Measurements from ENCODE around the gene ATOSB.
"Not testable (repeated sequence)": the region's sequence is repeated elsewhere in the genome, so short reads cannot be mapped to it uniquely, and the experiment has no call there.

ATOSB gene

GRCh38 chr9:35115680-35116538, at the start of gene ATOSB:
Gene ATOSB, minus strand, starts transcription at chr9:35115862. Its CDS starts 7,588 bp downstream, at chr9:35108274.
- Mint-ChIP-seq H3K9me3 (no peaks in the 10 kb centered on the region), H3K36me3 (ENCODE audit: low read depth) (peaks cover 4% of the 10 kb centered on the region), H3K27me3 (ENCODE audit: low read depth) (no peaks in the 10 kb centered on the region), H3K27ac (peak within 1 kb of the TSS; percentile 95), H3K4me3 (peak within 1 kb of the TSS; percentile 99), H3K4me1 (ENCODE audit: low read depth) (peaks cover 47% of the 10 kb centered on the region)

GRCh38 chr9:35164711-35165110, 49.0 kb upstream of the ATOSB start:
- Mint-ChIP-seq H3K27me3 (ENCODE audit: low read depth) (peaks cover 24% of the 10 kb centered on the region), H3K27ac (no peak overlapping the region), H3K4me3 (no peak overlapping the region), H3K9me3 (no peaks in the 10 kb centered on the region), H3K36me3 (ENCODE audit: low read depth) (no peaks in the 10 kb centered on the region), H3K4me1 (ENCODE audit: low read depth) (peaks cover 10% of the 10 kb centered on the region)

- Mint-ChIP-seq H3K36me3 (ENCODE audit: low read depth) (no peaks in the 10 kb centered on the region), H3K4me3 (no peak overlapping the region), H3K27ac (no peak overlapping the region), H3K4me1 (ENCODE audit: low read depth) (peaks cover 10% of the 10 kb centered on the region), H3K9me3 (no peaks in the 10 kb centered on the region), H3K27me3 (ENCODE audit: low read depth) (peaks cover 24% of the 10 kb centered on the region)
Measured at GRCh38 chr9:35163413-35163812, 47.8 kb upstream of the ATOSB start.

- peaks cover 24% of the 10 kb centered on the region for H3K27me3 Mint-ChIP-seq (ENCODE audit: low read depth)
- H3K27ac Mint-ChIP-seq, result no peak overlapping the region
- no peaks in the 10 kb centered on the region for H3K36me3 Mint-ChIP-seq (ENCODE audit: low read depth)
- no peaks in the 10 kb centered on the region for H3K9me3 Mint-ChIP-seq
- peaks cover 10% of the 10 kb centered on the region for H3K4me1 Mint-ChIP-seq (ENCODE audit: low read depth)
- H3K4me3 Mint-ChIP-seq, result peak overlapping the region; percentile 87
Measured at GRCh38 chr9:35162605-35163315, 47.1 kb upstream of the ATOSB start.

GRCh38 chr9:35161713-35162604, 46.3 kb upstream of the ATOSB start, which contains the start of gene UNC13B:
Gene UNC13B, plus strand, starts transcription at chr9:35162009. Its CDS starts 275 bp downstream, at chr9:35162284.
- no peak within 1 kb of the TSS for H3K27ac Mint-ChIP-seq

GRCh38 chr9:35158501-35159280, 43.0 kb upstream of the ATOSB start:
- H3K4me3 Mint-ChIP-seq, result no peak overlapping the region
- no peaks in the 10 kb centered on the region for H3K9me3 Mint-ChIP-seq
- H3K27me3 Mint-ChIP-seq (ENCODE audit: low read depth), result peaks cover 15% of the 10 kb centered on the region
- H3K36me3 Mint-ChIP-seq (ENCODE audit: low read depth), result no peaks in the 10 kb centered on the region
- H3K4me1 Mint-ChIP-seq (ENCODE audit: low read depth), result peaks cover 10% of the 10 kb centered on the region
- no peak overlapping the region for H3K27ac Mint-ChIP-seq

More at GRCh38 chr9:35161713-35162604, 46.3 kb upstream of the ATOSB start, which contains the start of gene UNC13B:
- Mint-ChIP-seq H3K4me1 (ENCODE audit: low read depth) (peaks cover 10% of the 10 kb centered on the region), H3K27me3 (ENCODE audit: low read depth) (peaks cover 24% of the 10 kb centered on the region), H3K36me3 (ENCODE audit: low read depth) (no peaks in the 10 kb centered on the region), H3K4me3 (peak within 1 kb of the TSS; percentile 87), H3K9me3 (no peaks in the 10 kb centered on the region)

GRCh38 chr9:35157836-35158235, 42.2 kb upstream of the ATOSB start:
- H3K36me3 Mint-ChIP-seq (ENCODE audit: low read depth); H3K4me3 Mint-ChIP-seq; H3K9me3 Mint-ChIP-seq; H3K27me3 Mint-ChIP-seq (ENCODE audit: low read depth); H3K27ac Mint-ChIP-seq; H3K4me1 Mint-ChIP-seq (ENCODE audit: low read depth): not testable (repeated sequence)

- Mint-ChIP-seq H3K9me3 (no peaks in the 10 kb centered on the region), H3K27ac (no peak overlapping the region), H3K4me3 (no peak overlapping the region), H3K36me3 (ENCODE audit: low read depth) (no peaks in the 10 kb centered on the region), H3K27me3 (ENCODE audit: low read depth) (no peaks in the 10 kb centered on the region), H3K4me1 (ENCODE audit: low read depth) (peaks cover 5% of the 10 kb centered on the region)
Measured at GRCh38 chr9:35156781-35157180, 41.1 kb upstream of the ATOSB start.

- Mint-ChIP-seq H3K36me3 (ENCODE audit: low read depth) (peaks cover 2% of the 10 kb centered on the region), H3K4me1 (ENCODE audit: low read depth) (no peaks in the 10 kb centered on the region), H3K9me3 (peaks cover 23% of the 10 kb centered on the region), H3K4me3 (no peak overlapping the region), H3K27ac (no peak overlapping the region), H3K27me3 (ENCODE audit: low read depth) (no peaks in the 10 kb centered on the region)
Measured at GRCh38 chr9:35152926-35153325, 37.3 kb upstream of the ATOSB start.

- not testable (repeated sequence) for H3K27ac Mint-ChIP-seq; H3K4me3 Mint-ChIP-seq; H3K4me1 Mint-ChIP-seq (ENCODE audit: low read depth); H3K27me3 Mint-ChIP-seq (ENCODE audit: low read depth); H3K36me3 Mint-ChIP-seq (ENCODE audit: low read depth)
- peaks cover 35% of the 10 kb centered on the region for H3K9me3 Mint-ChIP-seq
Measured at GRCh38 chr9:35147941-35148563, 32.4 kb upstream of the ATOSB start.

GRCh38 chr9:35142037-35142436, 26.4 kb upstream of the ATOSB start:
- Mint-ChIP-seq H3K4me3 (no peak overlapping the region), H3K9me3 (peaks cover 23% of the 10 kb centered on the region), H3K36me3 (ENCODE audit: low read depth) (no peaks in the 10 kb centered on the region), H3K27me3 (ENCODE audit: low read depth) (no peaks in the 10 kb centered on the region), H3K27ac (no peak overlapping the region), H3K4me1 (ENCODE audit: low read depth) (no peaks in the 10 kb centered on the region)

GRCh38 chr9:35140093-35140492, 24.4 kb upstream of the ATOSB start:
- no peaks in the 10 kb centered on the region for H3K27me3 Mint-ChIP-seq (ENCODE audit: low read depth)
- no peaks in the 10 kb centered on the region for H3K4me1 Mint-ChIP-seq (ENCODE audit: low read depth)
- no peak overlapping the region for H3K27ac Mint-ChIP-seq
- H3K4me3 Mint-ChIP-seq, result no peak overlapping the region
- peaks cover 22% of the 10 kb centered on the region for H3K9me3 Mint-ChIP-seq
- H3K36me3 Mint-ChIP-seq (ENCODE audit: low read depth), result no peaks in the 10 kb centered on the region

GRCh38 chr9:35136866-35137265, 21.2 kb upstream of the ATOSB start:
- Mint-ChIP-seq H3K4me1 (ENCODE audit: low read depth) (no peaks in the 10 kb centered on the region), H3K4me3 (no peak overlapping the region), H3K27ac (no peak overlapping the region), H3K9me3 (peaks cover 19% of the 10 kb centered on the region), H3K27me3 (ENCODE audit: low read depth) (no peaks in the 10 kb centered on the region), H3K36me3 (ENCODE audit: low read depth) (no peaks in the 10 kb centered on the region)

All from T-helper 1 cell treated with Interleukin-12 subunit alpha and Interleukin-12 subunit beta and Interleukin-4 antibody, amounts not matched to agents 30 μg/mL and 1 μg/mL, for 36 hours (primary cell).